RWPE2 (cell line): ENCODE results near the gene PTGS1.

Experiments used
- ATAC-seq: fragments of 200-7000 bp; cut with Tn5 transposase; 3 replicates; pipeline ENCODE4 v1.9.1; 2021; ENCODE audit warnings: low read depth
- DNase-seq: peaks from one replicate; pipeline ENCODE4 v3.0.0-alpha.2; 2020; ENCODE audit warnings: low spot score
- H3K27ac ChIP-seq: fragments of 450-650 bp; 2 replicates; pipeline ENCODE4 v1.5.1; 2017; ENCODE audit warnings: mild to moderate bottlenecking; ENCODE audit not compliant: poor library complexity, severe bottlenecking
- H3K27me3 ChIP-seq: fragments of 250-450 bp; sonication (Bioruptor Pico); 2 replicates; pipeline ENCODE4 v1.5.1; 2021; ENCODE audit warnings: mild to moderate bottlenecking, moderate library complexity; ENCODE audit not compliant: insufficient read depth, poor library complexity, severe bottlenecking
- H3K36me3 ChIP-seq: fragments of 250-450 bp; sonication (Bioruptor Pico); 2 replicates; pipeline ENCODE4 v1.5.1; 2020; ENCODE audit warnings: low read depth, mild to moderate bottlenecking, moderate library complexity
- H3K4me1 ChIP-seq: fragments of 250-450 bp; sonication (Bioruptor Pico); 2 replicates; pipeline ENCODE4 v1.5.1; 2021; ENCODE audit warnings: mild to moderate bottlenecking, moderate library complexity; ENCODE audit not compliant: insufficient read depth, poor library complexity, severe bottlenecking
- H3K4me3 ChIP-seq: fragments of 250-450 bp; sonication (Bioruptor Pico); 2 replicates; pipeline ENCODE4 v1.5.1; 2021; ENCODE audit warnings: mild to moderate bottlenecking, moderate library complexity; ENCODE audit not compliant: severe bottlenecking
- H3K9me3 ChIP-seq: fragments of 250-450 bp; sonication (Bioruptor Pico); 2 replicates; pipeline ENCODE4 v1.5.1; 2021; ENCODE audit warnings: mild to moderate bottlenecking, moderate library complexity; ENCODE audit not compliant: severe bottlenecking
- TF ChIP-seq, protein P1 (sequence below): fragments of 450-650 bp; IDR thresholded peaks from one replicate; pipeline ENCODE4 v1.5.1; 2017; ENCODE audit warnings: mild to moderate bottlenecking, moderate library complexity; ENCODE audit not compliant: poor library complexity, severe bottlenecking

PTGS1 gene

DNA sequence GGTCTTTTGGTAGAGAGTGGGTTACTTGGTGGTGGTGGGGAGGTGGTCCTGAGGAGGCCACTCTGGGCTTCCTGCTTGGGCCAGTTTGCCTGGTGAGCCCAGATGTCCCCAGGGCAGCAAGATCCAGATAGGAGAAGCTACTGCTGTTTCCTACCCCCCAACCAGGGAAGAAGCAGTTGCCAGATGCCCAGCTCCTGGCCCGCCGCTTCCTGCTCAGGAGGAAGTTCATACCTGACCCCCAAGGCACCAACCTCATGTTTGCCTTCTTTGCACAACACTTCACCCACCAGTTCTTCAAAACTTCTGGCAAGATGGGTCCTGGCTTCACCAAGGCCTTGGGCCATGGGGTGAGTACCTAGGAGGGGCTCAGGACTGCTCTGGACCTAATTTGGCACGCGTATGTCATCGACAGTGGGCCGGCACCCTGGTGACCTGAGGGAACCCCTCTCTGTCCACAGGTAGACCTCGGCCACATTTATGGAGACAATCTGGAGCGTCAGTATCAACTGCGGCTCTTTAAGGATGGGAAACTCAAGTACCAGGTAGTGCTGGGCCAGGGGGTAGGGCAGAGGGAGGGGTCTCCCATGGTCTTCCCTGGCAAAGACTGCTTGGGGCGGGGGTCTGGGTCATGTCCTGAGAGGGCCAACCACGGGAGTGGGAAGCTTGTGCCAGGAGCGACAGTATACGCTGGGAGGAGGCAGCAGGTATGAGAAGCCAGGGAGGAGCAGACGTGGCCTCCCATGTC, 10.6 kb downstream of the PTGS1 start:
- Histone ChIP-seq H3K4me3 (no peak overlapping the region), H3K4me1 (peaks cover 25% of the 10 kb centered on the region), H3K27ac (no peak overlapping the region), H3K27me3 (no peaks in the 10 kb centered on the region), H3K9me3 (no peaks in the 10 kb centered on the region), H3K36me3 (peaks cover 13% of the 10 kb centered on the region; the same call in 1 of the 2 replicates)
- TF ChIP-seq, protein P1, sequence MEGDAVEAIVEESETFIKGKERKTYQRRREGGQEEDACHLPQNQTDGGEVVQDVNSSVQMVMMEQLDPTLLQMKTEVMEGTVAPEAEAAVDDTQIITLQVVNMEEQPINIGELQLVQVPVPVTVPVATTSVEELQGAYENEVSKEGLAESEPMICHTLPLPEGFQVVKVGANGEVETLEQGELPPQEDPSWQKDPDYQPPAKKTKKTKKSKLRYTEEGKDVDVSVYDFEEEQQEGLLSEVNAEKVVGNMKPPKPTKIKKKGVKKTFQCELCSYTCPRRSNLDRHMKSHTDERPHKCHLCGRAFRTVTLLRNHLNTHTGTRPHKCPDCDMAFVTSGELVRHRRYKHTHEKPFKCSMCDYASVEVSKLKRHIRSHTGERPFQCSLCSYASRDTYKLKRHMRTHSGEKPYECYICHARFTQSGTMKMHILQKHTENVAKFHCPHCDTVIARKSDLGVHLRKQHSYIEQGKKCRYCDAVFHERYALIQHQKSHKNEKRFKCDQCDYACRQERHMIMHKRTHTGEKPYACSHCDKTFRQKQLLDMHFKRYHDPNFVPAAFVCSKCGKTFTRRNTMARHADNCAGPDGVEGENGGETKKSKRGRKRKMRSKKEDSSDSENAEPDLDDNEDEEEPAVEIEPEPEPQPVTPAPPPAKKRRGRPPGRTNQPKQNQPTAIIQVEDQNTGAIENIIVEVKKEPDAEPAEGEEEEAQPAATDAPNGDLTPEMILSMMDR, result no peak
- ATAC-seq (no peak), DNase-seq (peak; percentile 26)

DNA sequence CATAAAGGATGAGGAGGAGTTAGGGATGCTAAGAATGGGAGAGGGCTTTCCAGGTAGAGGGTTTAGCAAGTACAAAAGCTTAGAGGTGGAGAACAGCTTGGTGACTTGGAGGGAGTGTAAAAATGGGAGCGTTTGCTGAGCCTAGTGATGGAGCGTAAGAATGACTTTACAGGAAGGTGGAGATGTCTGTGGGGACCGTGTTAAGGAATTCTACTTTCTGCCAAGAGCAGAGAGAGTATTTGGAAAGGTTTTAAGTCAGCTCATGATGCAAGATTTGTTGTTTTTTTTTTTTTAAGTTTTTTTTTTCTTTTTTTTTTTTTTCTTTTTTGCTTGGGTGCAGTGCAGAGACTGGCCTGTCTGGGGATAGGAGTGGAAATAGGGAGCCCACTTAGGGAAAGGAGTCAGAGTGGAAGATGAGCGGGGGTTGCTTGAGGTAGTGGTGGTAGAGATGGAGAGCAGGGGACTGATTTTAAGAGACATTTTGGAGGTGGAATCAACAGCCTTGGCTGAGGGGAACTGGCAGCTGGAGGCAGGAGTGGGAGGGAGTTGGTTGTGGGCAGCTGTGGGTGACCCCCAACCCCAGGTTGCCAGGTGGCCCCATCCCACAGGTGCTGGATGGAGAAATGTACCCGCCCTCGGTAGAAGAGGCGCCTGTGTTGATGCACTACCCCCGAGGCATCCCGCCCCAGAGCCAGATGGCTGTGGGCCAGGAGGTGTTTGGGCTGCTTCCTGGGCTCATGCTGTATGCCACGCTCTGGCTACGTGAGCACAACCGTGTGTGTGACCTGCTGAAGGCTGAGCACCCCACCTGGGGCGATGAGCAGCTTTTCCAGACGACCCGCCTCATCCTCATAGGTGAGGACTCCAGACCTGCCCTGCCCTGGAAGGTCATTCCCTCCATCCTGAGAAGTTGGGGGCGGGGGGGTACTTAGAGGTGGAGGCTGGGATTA, 12.4 kb downstream of the PTGS1 start:
- DNase-seq, result peak; percentile 76
- H3K27ac ChIP-seq, result peak overlapping the region; percentile 79

DNA sequence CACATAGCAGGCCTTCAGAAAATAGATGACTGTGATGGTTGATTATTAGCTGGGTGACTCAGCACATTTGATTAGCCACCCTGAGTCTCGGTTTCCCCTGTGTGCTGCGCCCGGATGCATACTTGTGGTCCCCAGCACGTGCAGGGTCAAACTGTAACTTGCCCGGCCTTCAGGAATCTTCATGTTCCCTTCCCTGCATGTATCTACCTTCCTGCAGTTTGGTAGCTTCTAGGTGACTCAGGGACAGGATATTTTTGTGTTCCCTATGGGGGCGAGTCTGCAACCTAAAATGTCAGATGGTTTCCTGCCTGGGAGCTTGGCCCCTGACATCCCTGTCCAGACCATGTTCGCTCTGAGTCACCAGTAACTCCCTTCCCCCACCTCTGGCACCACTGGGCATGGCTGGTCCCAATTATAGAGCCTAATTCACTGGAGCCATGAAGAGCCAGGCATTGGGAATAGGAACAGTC, 13.2 kb downstream of the PTGS1 start:
- Histone ChIP-seq H3K27ac (peak overlapping the region; percentile 79), H3K9me3 (no peaks in the 10 kb centered on the region), H3K4me1 (peaks cover 18% of the 10 kb centered on the region), H3K27me3 (no peaks in the 10 kb centered on the region), H3K4me3 (no peak overlapping the region), H3K36me3 (peaks cover 13% of the 10 kb centered on the region; the same call in 1 of the 2 replicates)
- peak; percentile 67 for ATAC-seq
- DNase-seq, result peak; percentile 57
- TF ChIP-seq, protein P1, result no peak

More for the DNA sequence above, 12.4 kb downstream of the PTGS1 start:
- Histone ChIP-seq H3K4me3 (no peak overlapping the region), H3K36me3 (peaks cover 13% of the 10 kb centered on the region; the same call in 1 of the 2 replicates), H3K4me1 (peaks cover 18% of the 10 kb centered on the region), H3K27me3 (no peaks in the 10 kb centered on the region), H3K9me3 (no peaks in the 10 kb centered on the region)
- ATAC-seq, result peak; percentile 72
- TF ChIP-seq, protein P1, result no peak

DNA sequence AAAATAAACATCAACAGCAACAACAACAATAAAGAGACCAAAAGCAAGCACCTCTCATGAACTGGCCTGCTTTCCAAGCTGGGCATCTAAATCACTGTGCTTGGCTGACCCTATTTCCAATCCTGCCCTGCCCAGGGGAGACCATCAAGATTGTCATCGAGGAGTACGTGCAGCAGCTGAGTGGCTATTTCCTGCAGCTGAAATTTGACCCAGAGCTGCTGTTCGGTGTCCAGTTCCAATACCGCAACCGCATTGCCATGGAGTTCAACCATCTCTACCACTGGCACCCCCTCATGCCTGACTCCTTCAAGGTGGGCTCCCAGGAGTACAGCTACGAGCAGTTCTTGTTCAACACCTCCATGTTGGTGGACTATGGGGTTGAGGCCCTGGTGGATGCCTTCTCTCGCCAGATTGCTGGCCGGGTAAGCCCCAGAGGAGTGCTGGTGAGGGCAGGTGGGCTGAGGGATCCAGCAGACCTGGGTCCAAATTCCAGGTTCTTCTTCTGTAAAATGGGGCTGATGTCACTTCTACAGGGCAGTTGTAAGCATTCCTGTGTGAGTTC, 15.6 kb downstream of the PTGS1 start:
- no peak overlapping the region for H3K27ac ChIP-seq
- no peaks in the 10 kb centered on the region for H3K9me3 ChIP-seq
- H3K36me3 ChIP-seq, result peaks cover 4% of the 10 kb centered on the region; the same call in 1 of the 2 replicates
- no peak for ATAC-seq
- H3K27me3 ChIP-seq, result no peaks in the 10 kb centered on the region
- no peak overlapping the region for H3K4me3 ChIP-seq
- TF ChIP-seq, protein P1, result no peak
- DNase-seq, result peak; percentile 22
- H3K4me1 ChIP-seq, result peaks cover 25% of the 10 kb centered on the region
